ENCODE results near the gene KMT2E.

GRCh38 chr7:104980440-104980839, 33.6 kb upstream of the KMT2E start:
- TF ChIP-seq CTCF (IDR thresholded peaks at IDR 0.05): no peak
- no peak for TF ChIP-seq POLR2AphosphoS5 (IDR thresholded peaks at IDR 0.05)

All from prostate gland (tissue), 2 donors.